ENCODE results near the gene C7orf57. TPM values are rescaled to one million over a fixed set of nuclear protein-coding genes. Genes with fewer than 3 reads are reported as not detected.

The C7orf57 gene
- polyA plus RNA-seq, 3 donors = 0.05 TPM; not detected in 2

- peaks cover 12% of the 10 kb centered on the region for H3K4me1 Mint-ChIP-seq
- Histone ChIP-seq H3K36me3 (replicated peaks in 1 of 2; ENCODE audit: control insufficient read depth in 1 of 2, insufficient read depth in 2 of 2, low read length in 2 of 2) (no peaks in the 10 kb centered on the region), H2AFZ (ENCODE audit: insufficient read depth, low read depth, low read length, poor library complexity, severe bottlenecking) (no peak overlapping the region), H3K4me3 (replicated peaks in 1 of 3; ENCODE audit: low read depth in 2 of 3, low read length in 3 of 3) (no peak overlapping the region), H3K79me2 (ENCODE audit: insufficient read depth, low read length) (no peaks in the 10 kb centered on the region), H3K27ac (ENCODE audit: low read depth in 1 of 2, low read length in 2 of 2) (no peak overlapping the region), H3K9me3 (replicated peaks in 1 of 2; ENCODE audit: control insufficient read depth in 1 of 2, insufficient read depth in 1 of 2, low read length in 2 of 2) (no peaks in the 10 kb centered on the region), H3K4me2 (replicated peaks; ENCODE audit: extremely low read depth, low read length, poor library complexity, severe bottlenecking) (no peak overlapping the region), H3K9ac (ENCODE audit: insufficient read depth, low read length, poor library complexity, severe bottlenecking) (no peak overlapping the region), H4K20me1 (ENCODE audit: insufficient read depth, low read length) (no peaks in the 10 kb centered on the region), H3K27me3 (ENCODE audit: control insufficient read depth in 2 of 2, insufficient read depth in 2 of 2, low read length in 2 of 2) (no peaks in the 10 kb centered on the region), H3K4me1 (ENCODE audit: control insufficient read depth in 1 of 2, insufficient read depth in 2 of 2, low read length in 2 of 2) (peaks cover under 1 to 7% of the 10 kb centered on the region in 2 donors)
- H3K4me3 Mint-ChIP-seq = no peak overlapping the region
- peaks cover 0 to 2% of the 10 kb centered on the region in 2 donors for H3K36me3 Mint-ChIP-seq
- no peak for DNase-seq
- intact Hi-C loops (cut with micrococcal nuclease) = no loop called here
- H3K27me3 Mint-ChIP-seq (ENCODE audit: low read depth in 3 of 3) = peaks cover 1 to 3% (median 3%) of the 10 kb centered on the region in 3 donors
- no peak for TF ChIP-seq CTCF (IDR thresholded peaks at IDR 0.05)
- no CpG with 5 or more reads among the region's 2 CpGs for WGBS (ENCODE audit: insufficient coverage)
- peaks cover 6 to 13% (median 10%) of the 10 kb centered on the region in 7 donors for H3K9me3 Mint-ChIP-seq
- H3K27ac Mint-ChIP-seq = no peak overlapping the region
Measured at GRCh38 chr7:48053736-48054135, 18.4 kb downstream of the C7orf57 start.

- H3K9me3 ChIP-seq (replicated peaks in 1 of 2; ENCODE audit: control insufficient read depth in 1 of 2, insufficient read depth in 1 of 2, low read length in 2 of 2) = no peaks in the 10 kb centered on the region
- H3K9ac ChIP-seq (ENCODE audit: insufficient read depth, low read length, poor library complexity, severe bottlenecking) = no peak overlapping the region
- TF ChIP-seq CTCF (IDR thresholded peaks at IDR 0.05) = no peak
- peaks cover 14% of the 10 kb centered on the region for H3K4me1 Mint-ChIP-seq
- peak overlapping the region in 4 of 7 donors; percentile 35 to 78 (median 61) for H3K27ac Mint-ChIP-seq
- intact Hi-C loops (cut with micrococcal nuclease) = no loop called here
- H3K4me3 Mint-ChIP-seq = peak overlapping the region in 1 of 2 donors; percentile 21
- peaks cover 9 to 12% of the 10 kb centered on the region in 2 donors for H3K4me1 ChIP-seq (ENCODE audit: control insufficient read depth in 1 of 2, insufficient read depth in 2 of 2, low read length in 2 of 2)
- H3K27ac ChIP-seq (ENCODE audit: low read depth in 1 of 2, low read length in 2 of 2) = no peak overlapping the region
- H3K4me2 ChIP-seq (replicated peaks; ENCODE audit: extremely low read depth, low read length, poor library complexity, severe bottlenecking) = peak overlapping the region; percentile 27
- no peaks in the 10 kb centered on the region for H3K27me3 ChIP-seq (ENCODE audit: control insufficient read depth in 2 of 2, insufficient read depth in 2 of 2, low read length in 2 of 2)
- peaks cover 7 to 21% (median 12%) of the 10 kb centered on the region in 7 donors for H3K9me3 Mint-ChIP-seq
- H3K27me3 Mint-ChIP-seq (ENCODE audit: low read depth in 3 of 3) = peaks cover 0 to 1% (median 0%) of the 10 kb centered on the region in 3 donors
- WGBS (ENCODE audit: insufficient coverage) = 67% methylated on average over 1 of the region's 2 CpGs
- H3K79me2 ChIP-seq (ENCODE audit: insufficient read depth, low read length) = no peaks in the 10 kb centered on the region
- H3K36me3 Mint-ChIP-seq = peaks cover 2 to 3% of the 10 kb centered on the region in 2 donors
- no peaks in the 10 kb centered on the region for H4K20me1 ChIP-seq (ENCODE audit: insufficient read depth, low read length)
- peak; percentile 23 to 55 (median 24) for DNase-seq
- H3K36me3 ChIP-seq (replicated peaks in 1 of 2; ENCODE audit: control insufficient read depth in 1 of 2, insufficient read depth in 2 of 2, low read length in 2 of 2) = no peaks in the 10 kb centered on the region
- no peak overlapping the region for H2AFZ ChIP-seq (ENCODE audit: insufficient read depth, low read depth, low read length, poor library complexity, severe bottlenecking)
- no peak overlapping the region for H3K4me3 ChIP-seq (replicated peaks in 1 of 3; ENCODE audit: low read depth in 2 of 3, low read length in 3 of 3)
Measured at GRCh38 chr7:48058990-48059389, 23.6 kb downstream of the C7orf57 start.
